Neuron (in vitro differentiated cells): ENCODE measurements around the gene CAPS.
"Not testable (repeated sequence)": the region's sequence is repeated elsewhere in the genome, so short reads cannot be mapped to it uniquely, and the experiment has no call there.

ENCODE experiments used
- H2AFZ ChIP-seq: one replicate; pipeline ENCODE4 v1.6.1; 2013; ENCODE audit warnings: low read depth, mild to moderate bottlenecking, inconsistent platforms, low read length, moderate library complexity
- H3K27me3 ChIP-seq: one replicate; pipeline ENCODE4 v1.6.1; 2013; ENCODE audit warnings: low read length; ENCODE audit not compliant: insufficient read depth
- H3K36me3 ChIP-seq: one replicate; pipeline ENCODE4 v1.6.1; 2013; ENCODE audit warnings: low read length; ENCODE audit not compliant: insufficient read depth
- H3K4me1 ChIP-seq: one replicate; pipeline ENCODE4 v1.6.1; 2013; ENCODE audit warnings: low read length; ENCODE audit not compliant: insufficient read depth
- H3K4me3 ChIP-seq: 2 replicates; pipeline ENCODE4 v1.5.1; 2013; ENCODE audit warnings: mild to moderate bottlenecking, low read length, moderate library complexity
- H3K9me3 ChIP-seq: one replicate; pipeline ENCODE4 v1.6.1; 2013; ENCODE audit warnings: low read length

CAPS gene

DNA sequence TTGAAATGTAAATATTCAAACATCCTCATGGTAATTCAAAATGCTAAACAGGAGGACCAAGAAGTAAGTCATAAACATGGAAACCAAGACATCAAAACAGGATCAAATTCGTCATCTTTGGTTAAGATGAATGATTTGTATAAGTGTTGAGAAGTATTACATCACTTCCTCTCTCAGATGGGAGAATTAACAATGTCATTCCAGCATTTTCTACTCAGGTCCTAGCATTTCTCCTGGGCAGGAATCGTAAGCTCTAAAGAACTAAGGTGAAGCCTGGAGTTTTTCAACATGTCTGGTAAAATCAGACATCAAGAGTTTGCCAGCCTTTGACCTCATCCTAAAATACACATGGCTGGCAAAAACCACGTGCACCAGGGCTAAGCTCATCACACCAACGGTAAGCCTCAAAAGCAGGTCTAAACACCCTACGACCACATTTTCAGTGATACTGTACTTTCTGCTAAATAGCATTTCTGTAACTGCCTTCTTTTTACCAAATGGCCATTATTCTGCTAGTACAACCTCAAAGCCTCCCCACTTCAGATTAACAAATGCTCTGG lies 39.1 kb downstream of the CAPS start:
- no peak overlapping the region for H3K4me3 ChIP-seq
- H3K4me1 ChIP-seq, result peaks cover 56% of the 10 kb centered on the region
- no peaks in the 10 kb centered on the region for H3K27me3 ChIP-seq
- no peaks in the 10 kb centered on the region for H3K9me3 ChIP-seq
- no peak overlapping the region for H2AFZ ChIP-seq
- peaks cover 2% of the 10 kb centered on the region for H3K36me3 ChIP-seq

GRCh38 chr19:5953680-5954213 lies 39.7 kb downstream of the CAPS start:
- Histone ChIP-seq H2AFZ (no peak overlapping the region), H3K36me3 (peaks cover under 1% of the 10 kb centered on the region), H3K27me3 (no peaks in the 10 kb centered on the region), H3K9me3 (no peaks in the 10 kb centered on the region), H3K4me1 (peaks cover 62% of the 10 kb centered on the region), H3K4me3 (no peak overlapping the region)

DNA sequence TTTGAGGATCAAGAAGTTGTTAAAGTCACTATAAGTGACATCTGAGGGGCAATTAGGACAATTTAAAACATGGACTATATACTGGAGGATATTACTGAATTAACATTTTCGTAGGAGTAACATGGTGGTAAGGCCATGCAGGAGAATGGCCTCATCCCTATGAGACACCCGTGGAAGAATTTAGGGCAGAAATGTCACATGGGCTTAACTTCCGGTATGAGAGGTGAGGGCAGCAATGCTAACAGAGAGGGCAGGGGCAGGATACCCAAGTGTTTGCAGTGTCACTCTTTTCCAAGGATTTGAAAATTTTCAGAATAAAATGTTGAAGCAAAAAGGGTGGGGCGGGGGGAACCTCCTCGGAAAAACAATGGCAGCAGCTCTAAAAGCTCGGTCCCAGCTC lies 40.2 kb downstream of the CAPS start:
- Histone ChIP-seq H2AFZ (no peak overlapping the region), H3K27me3 (no peaks in the 10 kb centered on the region), H3K4me1 (peaks cover 66% of the 10 kb centered on the region), H3K4me3 (no peak overlapping the region), H3K36me3 (no peaks in the 10 kb centered on the region), H3K9me3 (no peaks in the 10 kb centered on the region)

DNA sequence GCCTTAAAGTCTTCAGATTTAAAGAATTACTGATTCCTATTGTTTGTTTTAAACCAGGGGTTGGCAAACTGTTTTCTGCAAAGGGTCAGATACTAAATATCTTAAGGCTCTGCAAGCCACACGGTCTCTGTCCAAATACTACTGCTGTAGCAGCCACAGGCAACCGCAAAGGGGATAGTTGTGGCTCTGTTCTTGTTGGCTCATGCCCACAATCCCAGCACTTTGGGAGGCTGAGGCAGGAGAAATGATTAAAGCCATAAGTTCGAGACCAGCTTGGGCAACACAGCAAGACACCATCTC lies 41.5 kb downstream of the CAPS start:
- H3K4me3 ChIP-seq, result no peak overlapping the region
- no peaks in the 10 kb centered on the region for H3K9me3 ChIP-seq
- H3K4me1 ChIP-seq, result peaks cover 67% of the 10 kb centered on the region
- no peak overlapping the region for H2AFZ ChIP-seq
- no peaks in the 10 kb centered on the region for H3K27me3 ChIP-seq
- no peaks in the 10 kb centered on the region for H3K36me3 ChIP-seq

- no peaks in the 10 kb centered on the region for H3K27me3 ChIP-seq
- peaks cover 62% of the 10 kb centered on the region for H3K4me1 ChIP-seq
Observed at GRCh38 chr19:5956323-5956722, 42.3 kb downstream of the CAPS start.

GRCh38 chr19:5956728-5957127 lies 42.7 kb downstream of the CAPS start:
- Histone ChIP-seq H3K27me3 (no peaks in the 10 kb centered on the region), H2AFZ (no peak overlapping the region), H3K4me1 (peaks cover 58% of the 10 kb centered on the region), H3K36me3 (no peaks in the 10 kb centered on the region), H3K4me3 (no peak overlapping the region), H3K9me3 (no peaks in the 10 kb centered on the region)

More at GRCh38 chr19:5956323-5956722, 42.3 kb downstream of the CAPS start:
- Histone ChIP-seq H3K4me3 (no peak overlapping the region), H3K9me3 (no peaks in the 10 kb centered on the region), H3K36me3 (no peaks in the 10 kb centered on the region), H2AFZ (no peak overlapping the region)

DNA sequence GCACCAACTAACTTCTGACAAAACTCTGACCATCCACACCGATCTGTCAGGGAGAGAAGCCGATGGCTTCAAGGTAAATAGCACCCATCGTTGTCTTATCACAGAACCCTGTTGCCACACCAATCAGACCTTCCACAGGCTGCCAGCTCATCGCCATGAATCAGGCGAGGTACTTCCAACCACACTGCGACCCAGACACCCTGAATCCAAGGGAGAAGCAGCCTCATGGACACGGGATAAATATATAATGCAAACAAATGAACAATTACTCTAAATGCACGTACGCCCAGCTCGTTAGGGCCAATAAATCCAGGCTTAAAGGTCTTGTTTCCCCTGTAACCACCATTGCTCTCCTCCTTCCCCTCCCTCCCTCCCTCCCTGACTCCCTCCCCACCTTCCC lies 43.1 kb downstream of the CAPS start:
- H3K9me3 ChIP-seq, result no peaks in the 10 kb centered on the region
- peaks cover 54% of the 10 kb centered on the region for H3K4me1 ChIP-seq
- H3K4me3 ChIP-seq, result no peak overlapping the region
- H2AFZ ChIP-seq, result no peak overlapping the region
- H3K36me3 ChIP-seq, result no peaks in the 10 kb centered on the region
- no peaks in the 10 kb centered on the region for H3K27me3 ChIP-seq

DNA sequence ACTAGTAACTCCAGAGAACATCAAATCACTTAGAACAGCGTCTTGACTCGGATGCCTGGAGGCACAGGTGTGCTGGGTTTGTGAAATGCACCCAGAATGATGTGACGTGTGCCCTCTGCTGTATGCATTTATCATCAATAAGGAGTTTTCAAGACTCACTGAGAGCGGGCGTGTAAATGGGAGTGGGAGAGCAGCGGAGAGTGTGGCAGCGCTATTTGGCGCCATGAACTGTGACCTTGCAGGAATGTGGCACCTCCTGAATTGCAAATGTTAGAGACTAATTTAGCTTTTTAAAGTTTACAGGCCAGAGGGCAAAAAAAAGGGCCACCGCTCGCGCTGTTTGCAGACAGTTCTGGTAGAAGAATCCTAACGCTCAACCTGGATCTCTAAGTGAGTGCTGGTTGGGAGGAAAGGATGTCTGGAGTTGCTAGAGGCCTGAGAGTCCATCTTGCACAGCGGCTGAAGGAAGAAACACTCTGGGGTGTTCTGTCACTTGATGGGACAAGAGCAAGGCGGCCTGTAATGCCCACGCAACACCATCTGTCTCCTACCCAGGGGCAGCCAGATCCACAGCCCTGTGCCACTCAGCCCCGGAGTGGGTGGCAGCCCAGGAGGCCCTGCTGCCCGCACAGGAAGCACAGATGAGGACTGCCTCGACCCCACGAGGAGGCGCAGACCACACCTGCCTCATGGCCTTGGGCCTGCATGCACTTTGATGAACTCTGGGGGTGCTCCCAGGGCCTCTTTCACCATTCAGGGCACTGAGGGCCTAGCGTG lies 44.2 kb downstream of the CAPS start:
- peaks cover 46% of the 10 kb centered on the region for H3K4me1 ChIP-seq
- H2AFZ ChIP-seq, result no peak overlapping the region
- no peak overlapping the region for H3K4me3 ChIP-seq
- H3K9me3 ChIP-seq, result no peaks in the 10 kb centered on the region
- H3K36me3 ChIP-seq, result no peaks in the 10 kb centered on the region
- H3K27me3 ChIP-seq, result no peaks in the 10 kb centered on the region

GRCh38 chr19:5958851-5959122 lies 44.7 kb downstream of the CAPS start:
- H3K27me3 ChIP-seq, result no peaks in the 10 kb centered on the region
- no peak overlapping the region for H2AFZ ChIP-seq
- H3K4me3 ChIP-seq, result no peak overlapping the region
- no peaks in the 10 kb centered on the region for H3K36me3 ChIP-seq
- H3K4me1 ChIP-seq, result peaks cover 41% of the 10 kb centered on the region
- no peaks in the 10 kb centered on the region for H3K9me3 ChIP-seq

- no peaks in the 10 kb centered on the region for H3K27me3 ChIP-seq
- no peaks in the 10 kb centered on the region for H3K9me3 ChIP-seq
- no peak overlapping the region for H2AFZ ChIP-seq
- H3K36me3 ChIP-seq, result no peaks in the 10 kb centered on the region
- H3K4me3 ChIP-seq, result no peak overlapping the region
- H3K4me1 ChIP-seq, result peaks cover 34% of the 10 kb centered on the region
Observed at GRCh38 chr19:5959260-5960004, 45.4 kb downstream of the CAPS start.

DNA sequence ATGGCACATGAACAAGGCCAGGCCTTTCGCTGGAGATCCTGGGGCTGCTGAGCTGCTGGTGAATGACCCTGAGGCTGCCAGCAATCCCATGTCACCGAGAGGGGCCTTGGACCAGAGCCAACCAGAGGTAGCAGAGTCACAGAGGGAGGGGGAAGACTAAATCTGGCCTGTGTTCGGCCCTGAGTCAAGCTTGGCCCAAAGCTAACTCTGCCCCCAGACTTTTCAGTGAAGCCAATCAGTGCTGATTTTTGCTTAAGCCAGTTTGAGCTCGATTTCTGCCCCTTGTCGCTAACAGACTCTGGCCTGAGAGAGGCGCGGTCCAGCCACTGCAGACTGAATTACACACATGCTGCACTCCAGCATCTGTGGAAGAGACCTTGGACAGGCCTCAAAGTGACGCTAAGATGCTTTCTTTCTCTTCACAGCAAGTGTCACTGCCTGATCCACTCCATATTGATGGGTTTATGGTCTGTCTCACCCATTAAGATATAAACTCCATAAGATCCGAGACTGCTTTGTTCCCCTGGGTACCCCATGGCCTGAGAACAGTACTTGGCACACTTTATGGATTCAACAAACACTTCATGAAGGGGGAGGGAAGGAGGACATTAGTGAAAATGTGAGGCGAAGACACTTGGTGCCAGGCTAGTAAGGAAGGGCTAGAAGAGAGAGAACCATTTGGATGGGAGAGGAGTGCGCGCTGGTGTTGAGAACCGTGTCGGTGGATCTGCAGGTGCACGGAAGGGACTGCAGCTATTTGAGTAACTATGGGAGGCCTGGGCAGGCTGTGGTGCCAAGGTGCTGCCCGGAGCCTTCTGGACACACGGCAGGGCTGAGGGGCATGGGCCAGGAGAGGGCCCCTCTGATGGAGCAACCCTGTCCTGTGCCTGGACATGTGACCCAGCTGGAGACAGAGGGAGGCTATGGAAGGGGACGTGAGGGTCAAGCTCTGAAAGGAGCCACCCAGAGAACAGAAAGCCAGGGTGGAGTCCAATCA lies 46.2 kb downstream of the CAPS start:
- Histone ChIP-seq H3K36me3 (no peaks in the 10 kb centered on the region), H3K9me3 (no peaks in the 10 kb centered on the region), H3K4me3 (no peak overlapping the region), H3K4me1 (peaks cover 27% of the 10 kb centered on the region), H2AFZ (no peak overlapping the region), H3K27me3 (no peaks in the 10 kb centered on the region)

- H3K4me3 ChIP-seq, H3K27me3 ChIP-seq, H2AFZ ChIP-seq, H3K36me3 ChIP-seq, H3K9me3 ChIP-seq: not testable (repeated sequence)
- peaks cover 25% of the 10 kb centered on the region for H3K4me1 ChIP-seq
Observed at GRCh38 chr19:5961641-5961968, 47.6 kb downstream of the CAPS start.
